ENCODE results near the gene UIMC1. TPM values are rescaled to one million over a fixed set of nuclear protein-coding genes. Genes with fewer than 3 reads are reported as not detected.

Gene UIMC1
- total RNA-seq, 1 donor from 2014 or later: 72.5 TPM

- Mint-ChIP-seq H3K4me3 (no peak overlapping the region), H3K36me3 (ENCODE audit: low read depth) (peaks cover 43% of the 10 kb centered on the region), H3K4me1 (no peaks in the 10 kb centered on the region), H3K9me3 (no peaks in the 10 kb centered on the region), H3K27me3 (no peaks in the 10 kb centered on the region), H3K27ac (no peak overlapping the region)
- intact Hi-C loops (cut with micrococcal nuclease): loop anchor here (2.0 to 5.0 kb wide), 4 partner anchors 153 to 1227 kb away; no protein-coding TSS in a partner anchor
- no peak for TF ChIP-seq CTCF (IDR thresholded peaks at IDR 0.05)
- DNase-seq (no peak), ATAC-seq (ENCODE audit: low read depth) (peak; percentile 28)
- CTCF ChIA-PET: interaction anchor here (2.0 to 3.5 kb wide), 2 partner anchors 15 to 299 kb away, joined by 4 to 20 read pairs; no protein-coding TSS in a partner anchor
- POLR2A ChIA-PET: no interaction called here
Measured at GRCh38 chr5:176959051-176959450, 47.5 kb downstream of the UIMC1 start.

- DNase-seq (no peak), ATAC-seq (ENCODE audit: low read depth) (no peak)
- Mint-ChIP-seq H3K27ac (no peak overlapping the region), H3K9me3 (no peaks in the 10 kb centered on the region), H3K4me1 (no peaks in the 10 kb centered on the region), H3K27me3 (no peaks in the 10 kb centered on the region), H3K4me3 (no peak overlapping the region), H3K36me3 (ENCODE audit: low read depth) (peaks cover 53% of the 10 kb centered on the region)
- TF ChIP-seq CTCF (IDR thresholded peaks at IDR 0.05): no peak
- CTCF ChIA-PET: interaction anchor here (3.5 kb wide), 1 partner anchor 296 kb away, joined by 20 read pairs; no protein-coding TSS in a partner anchor
- intact Hi-C loops (cut with micrococcal nuclease): loop anchor here (5.0 kb wide), 2 partner anchors 156 to 1224 kb away; no protein-coding TSS in a partner anchor
- POLR2A ChIA-PET: no interaction called here
Measured at GRCh38 chr5:176956756-176957155, 49.8 kb downstream of the UIMC1 start.

- Mint-ChIP-seq H3K27me3 (no peaks in the 10 kb centered on the region), H3K4me1 (no peaks in the 10 kb centered on the region), H3K9me3 (no peaks in the 10 kb centered on the region), H3K36me3 (ENCODE audit: low read depth) (peaks cover 61% of the 10 kb centered on the region), H3K27ac (no peak overlapping the region), H3K4me3 (no peak overlapping the region)
- TF ChIP-seq CTCF (IDR thresholded peaks at IDR 0.05): no peak
- POLR2A ChIA-PET: no interaction called here
- intact Hi-C loops (cut with micrococcal nuclease): loop anchor here (5.0 kb wide), 2 partner anchors 156 to 1224 kb away; no protein-coding TSS in a partner anchor
- no peak for DNase-seq
- CTCF ChIA-PET: no interaction called here
- no peak for ATAC-seq (ENCODE audit: low read depth)
Measured at GRCh38 chr5:176955895-176956294, 50.7 kb downstream of the UIMC1 start.

GRCh38 chr5:176954050-176954449 lies 52.5 kb downstream of the UIMC1 start:
- ChIA-PET POLR2A (interaction anchor here (0.5 to 0.6 kb wide), 3 partner anchors 16 to 212 kb away, joined by 3 to 6 read pairs (median 3); no protein-coding TSS in a partner anchor), CTCF (no interaction called here)
- Mint-ChIP-seq H3K9me3 (no peaks in the 10 kb centered on the region), H3K4me3 (no peak overlapping the region), H3K36me3 (ENCODE audit: low read depth) (peaks cover 70% of the 10 kb centered on the region), H3K4me1 (no peaks in the 10 kb centered on the region), H3K27me3 (no peaks in the 10 kb centered on the region), H3K27ac (no peak overlapping the region)
- ATAC-seq (ENCODE audit: low read depth) (no peak), DNase-seq (no peak)
- no peak for TF ChIP-seq CTCF (IDR thresholded peaks at IDR 0.05)
- intact Hi-C loops (cut with micrococcal nuclease): no loop called here

- no peak for ATAC-seq (ENCODE audit: low read depth)
- Mint-ChIP-seq H3K9me3 (no peaks in the 10 kb centered on the region), H3K27ac (no peak overlapping the region), H3K27me3 (no peaks in the 10 kb centered on the region), H3K4me3 (no peak overlapping the region), H3K4me1 (no peaks in the 10 kb centered on the region), H3K36me3 (ENCODE audit: low read depth) (peaks cover 74% of the 10 kb centered on the region)
- no peak for TF ChIP-seq CTCF (IDR thresholded peaks at IDR 0.05)
- DNase-seq: no peak
- ChIA-PET POLR2A (no interaction called here), CTCF (no interaction called here)
- intact Hi-C loops (cut with micrococcal nuclease): no loop called here
Measured at GRCh38 chr5:176952531-176953193, 53.9 kb downstream of the UIMC1 start.

Data from activated B cell treated with CpG ODN at 0.5 μM for 24 hours (primary cell).